Myocyte (in vitro differentiated cells): ENCODE results near the gene SLC24A3. TPM values are rescaled to one million over a fixed set of nuclear protein-coding genes. Genes with fewer than 3 reads are reported as not detected.

Experiments used
- DNase-seq: peaks from one replicate; pipeline ENCODE4 v3.0.0-alpha.2; 2012; ENCODE audit warnings: low read depth
- total RNA-seq: library from RNA; depleted of rRNA; stranded (reverse); fragments of >200 nt; gene quantifications from 2 replicates; pipeline ENCODE4 v1.2.3, GENCODE V29; 2014

SLC24A3 gene
- total RNA-seq, 1 donor from 2014 or later, result 0.03 TPM

DNA sequence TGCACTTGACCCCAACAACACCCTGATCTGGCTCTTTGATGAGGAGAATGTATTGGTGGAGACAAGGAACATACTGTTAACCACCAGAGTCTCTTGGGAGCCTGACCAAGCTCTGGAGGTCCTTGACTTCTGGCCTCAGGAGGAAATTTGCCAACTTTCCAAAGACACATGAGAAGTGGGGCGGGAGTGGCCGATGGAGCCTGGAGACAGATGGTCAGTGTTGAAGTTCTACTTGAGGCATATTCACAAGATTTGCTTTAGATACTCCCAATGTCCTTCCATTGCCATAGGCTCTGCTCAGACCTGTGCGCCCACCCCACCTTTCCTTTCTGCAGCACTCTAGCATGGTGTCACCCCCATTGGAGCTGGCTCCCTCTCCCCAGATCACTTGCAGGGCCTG lies 241.0 kb downstream of the SLC24A3 start:
- DNase-seq, result peak; percentile 68

DNA sequence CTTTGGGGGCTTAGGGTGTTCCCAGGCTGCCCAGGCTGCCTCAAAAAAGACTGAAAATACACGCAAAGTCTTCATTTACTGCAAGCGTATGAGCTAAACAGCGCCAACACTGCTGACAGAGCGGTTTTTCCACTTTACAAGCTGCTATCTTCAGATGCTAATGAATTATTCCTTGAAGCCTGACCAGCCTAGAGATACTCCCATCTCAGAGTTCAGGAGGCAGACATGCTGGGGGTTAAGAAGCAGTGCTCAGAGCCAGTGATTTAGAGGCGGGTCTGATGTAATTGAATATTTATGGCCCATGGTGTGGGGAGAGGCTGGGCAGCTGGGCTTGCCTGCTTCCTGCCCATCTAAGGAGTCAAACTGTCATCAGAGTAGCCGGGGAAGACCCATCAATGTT lies 241.4 kb downstream of the SLC24A3 start:
- DNase-seq, result peak; percentile 60

DNA sequence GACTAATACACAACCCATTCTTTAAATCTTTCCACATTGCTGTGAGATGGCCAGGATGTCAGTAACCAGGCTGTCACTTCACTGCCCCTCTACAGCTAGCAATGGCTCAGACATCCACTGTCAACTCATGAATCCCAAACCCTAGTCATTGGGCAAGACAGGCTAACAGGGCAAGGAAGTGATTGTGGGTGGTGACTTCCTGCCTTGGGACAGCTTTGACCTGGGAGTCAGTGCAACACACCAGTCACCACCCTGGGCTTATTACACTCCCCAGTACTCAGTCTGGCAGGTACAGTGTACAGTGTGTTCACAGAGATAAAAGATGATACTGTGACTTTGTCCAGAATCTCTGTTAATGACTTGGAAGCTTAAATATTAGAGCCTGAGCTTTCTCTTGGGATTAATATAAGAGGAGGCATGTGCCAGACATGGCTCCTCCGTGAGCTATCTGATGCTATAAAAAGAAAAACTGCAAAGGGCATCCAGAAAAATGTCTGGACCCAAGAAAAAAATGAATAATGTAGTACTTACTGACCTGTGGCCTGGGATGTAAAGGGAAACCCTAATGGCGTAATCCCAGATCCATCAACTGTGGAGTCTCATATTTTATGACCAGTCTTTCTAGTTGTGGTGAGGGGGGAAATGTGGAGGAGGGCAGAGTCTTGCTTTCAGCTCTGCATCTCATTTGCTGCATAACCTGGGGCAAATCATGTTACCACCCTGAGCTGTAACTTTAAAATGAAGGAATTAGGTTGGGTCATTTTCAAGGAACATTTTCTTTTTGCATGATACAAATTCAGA lies 244.4 kb downstream of the SLC24A3 start:
- DNase-seq, result no peak

GRCh38 chr20:19457611-19458010 lies 245.2 kb downstream of the SLC24A3 start:
- peak; percentile 38 for DNase-seq

- DNase-seq, result no peak
These were observed 247.9 kb downstream of the SLC24A3 start for GRCh38 chr20:19460386-19460785.

DNA sequence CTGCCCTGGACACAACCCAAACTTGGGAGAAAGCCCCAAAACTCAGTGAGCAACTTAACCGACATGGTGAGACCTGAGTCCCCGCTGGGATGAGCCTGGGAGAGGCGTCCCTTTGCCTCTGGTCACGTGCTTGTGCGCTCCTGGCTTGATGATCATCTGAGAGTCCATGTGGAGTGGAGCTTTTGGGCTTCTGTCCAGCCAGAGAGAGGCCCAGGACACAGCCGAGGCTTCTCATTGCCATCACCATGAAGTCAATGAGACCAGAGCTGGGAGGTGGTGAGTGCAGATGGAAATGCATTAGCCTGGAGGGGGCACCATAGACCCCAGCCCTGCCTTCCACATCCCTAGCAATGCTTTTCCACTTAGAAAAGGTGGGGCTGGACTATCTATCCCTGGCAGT lies 250.0 kb downstream of the SLC24A3 start:
- DNase-seq, result no peak

GRCh38 chr20:19463597-19463996 lies 251.2 kb downstream of the SLC24A3 start:
- DNase-seq, result no peak

DNA sequence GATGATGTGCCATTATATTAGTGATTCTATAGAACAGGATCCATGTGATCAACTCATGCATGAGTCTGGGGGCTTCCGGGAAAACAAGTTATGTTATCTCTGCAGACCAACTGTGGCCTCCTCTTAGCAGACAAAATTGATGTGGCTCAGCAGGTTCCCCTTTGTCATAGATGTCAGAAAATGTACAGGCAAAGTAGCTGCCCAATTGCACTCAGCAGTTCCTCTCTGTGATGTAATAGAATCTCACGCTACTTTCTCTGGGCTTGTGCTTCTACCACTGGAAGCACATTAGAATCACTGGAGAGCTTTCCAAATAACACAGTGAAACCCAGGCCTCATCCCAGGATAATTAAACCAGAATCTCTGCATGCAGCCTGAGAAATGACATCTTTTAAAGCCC lies 253.1 kb downstream of the SLC24A3 start:
- no peak for DNase-seq

GRCh38 chr20:19466206-19466928 lies 253.9 kb downstream of the SLC24A3 start:
- DNase-seq, result no peak

DNA sequence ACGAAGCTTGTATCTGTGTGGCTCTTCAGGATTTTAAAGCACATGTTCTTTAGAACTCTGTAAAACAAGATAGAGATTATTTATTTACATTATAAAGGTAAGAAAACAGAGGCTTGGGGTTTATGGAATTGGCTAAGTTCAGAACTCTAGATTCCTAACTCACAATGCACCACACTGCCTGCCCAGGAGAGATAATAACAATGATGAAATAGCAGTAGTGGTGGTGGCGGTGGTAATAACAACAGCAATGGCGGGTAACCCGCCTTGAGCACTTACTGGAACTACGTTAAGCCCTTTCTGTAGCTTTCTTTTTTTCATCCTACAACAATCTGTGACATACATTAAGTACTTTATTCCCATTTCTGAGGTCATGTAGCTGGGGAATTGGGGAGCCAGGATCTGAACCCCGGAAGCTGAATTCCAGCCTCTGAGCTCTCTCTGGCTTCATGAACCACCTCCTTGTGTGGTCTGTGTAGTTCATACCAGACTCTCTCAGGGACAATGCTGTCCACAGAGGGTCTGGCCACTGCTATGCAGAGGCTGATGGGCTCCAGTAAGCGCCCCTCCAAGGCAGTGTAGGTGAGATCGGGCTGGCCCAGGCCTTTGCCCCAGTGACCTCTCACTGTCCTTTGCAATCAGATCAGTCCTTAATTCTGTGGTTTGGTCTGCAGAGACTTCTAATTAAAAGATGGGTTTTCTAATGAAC lies 260.9 kb downstream of the SLC24A3 start:
- no peak for DNase-seq

DNA sequence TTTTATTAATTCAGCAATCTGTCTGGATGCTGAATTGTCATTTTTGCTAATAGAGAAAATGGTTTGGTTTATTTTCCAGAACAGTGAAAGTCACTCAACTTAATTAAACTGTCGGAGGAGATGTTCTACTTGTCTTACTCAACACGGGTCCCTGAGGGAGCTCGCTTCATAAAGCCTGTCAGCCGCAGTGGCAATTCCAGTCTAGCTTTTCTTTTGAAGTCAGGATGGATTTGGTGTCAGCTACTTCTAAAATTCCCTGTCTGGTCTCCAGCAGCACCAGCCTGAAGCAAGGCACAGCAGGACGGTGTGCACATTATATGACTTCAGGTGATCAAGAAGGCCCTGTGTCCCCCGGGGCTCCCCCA lies 261.5 kb downstream of the SLC24A3 start:
- DNase-seq, result no peak

DNA sequence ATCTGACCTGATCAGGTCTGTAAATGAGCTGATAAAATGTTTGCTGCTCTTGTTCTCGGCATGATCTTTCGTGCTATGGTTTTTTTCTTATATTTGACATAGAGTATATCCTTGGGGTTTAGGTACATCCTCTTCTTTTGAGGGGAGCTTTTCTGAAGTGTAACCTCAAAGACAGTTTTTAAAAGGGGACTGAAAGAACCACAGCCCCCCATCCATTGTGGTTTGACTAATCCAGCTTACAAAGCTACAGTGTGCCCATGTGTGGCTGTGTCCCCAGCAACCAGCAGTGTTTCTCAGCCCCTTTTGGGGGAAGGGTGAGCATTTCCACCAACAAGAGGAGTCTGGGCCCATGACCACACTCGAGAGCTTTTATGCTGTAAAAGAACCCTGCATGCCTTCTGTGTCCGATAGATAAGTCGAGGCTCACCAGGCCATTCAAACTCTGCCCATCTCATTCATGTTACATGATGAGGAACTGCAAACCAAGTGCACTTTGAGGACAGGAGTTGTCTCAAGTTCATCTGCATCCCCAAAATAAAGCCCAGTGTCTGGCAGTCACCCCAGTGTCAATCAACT lies 266.0 kb downstream of the SLC24A3 start:
- DNase-seq, result no peak

- peak; percentile 80 for DNase-seq
These were observed 270.3 kb downstream of the SLC24A3 start for GRCh38 chr20:19482726-19483125.

DNA sequence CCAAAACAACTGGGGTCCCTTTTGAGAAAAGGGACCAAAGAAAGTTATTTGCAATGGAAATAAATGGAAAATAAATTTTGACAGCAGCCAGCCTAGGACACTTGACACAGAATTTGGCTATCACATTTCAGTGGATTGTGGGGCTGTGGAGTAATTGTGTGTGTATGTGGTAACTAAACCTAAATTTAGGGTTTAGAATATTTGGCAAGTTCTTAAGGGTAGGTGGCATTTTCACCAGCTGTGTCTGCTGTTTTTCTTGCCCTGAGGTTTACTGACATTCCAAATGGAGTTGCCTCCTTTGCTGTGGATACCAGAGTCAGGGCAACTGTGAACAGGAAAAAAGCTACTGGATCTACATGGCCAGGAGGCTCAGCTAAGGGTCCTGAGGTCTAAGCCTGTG lies 270.9 kb downstream of the SLC24A3 start:
- DNase-seq, result peak; percentile 82

DNA sequence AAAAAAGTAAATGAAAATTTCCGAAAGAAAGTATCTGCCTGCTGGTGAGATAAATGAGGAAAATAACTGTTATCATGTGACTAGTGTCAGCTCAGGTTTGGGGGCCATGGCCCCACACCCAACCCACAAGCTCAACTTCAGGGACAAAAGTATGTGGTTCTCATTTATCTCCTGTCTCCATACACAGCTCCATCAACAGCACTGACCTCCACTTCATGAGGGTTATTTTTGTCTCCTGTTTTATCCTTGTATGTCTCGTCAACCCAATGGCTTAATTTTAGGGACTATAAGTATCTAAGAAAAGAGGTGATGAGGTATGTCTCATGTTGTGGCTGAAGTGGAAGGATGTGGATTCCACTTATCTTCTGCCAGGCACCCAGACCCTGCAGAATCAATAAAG lies 274.0 kb downstream of the SLC24A3 start:
- DNase-seq, result no peak

DNA sequence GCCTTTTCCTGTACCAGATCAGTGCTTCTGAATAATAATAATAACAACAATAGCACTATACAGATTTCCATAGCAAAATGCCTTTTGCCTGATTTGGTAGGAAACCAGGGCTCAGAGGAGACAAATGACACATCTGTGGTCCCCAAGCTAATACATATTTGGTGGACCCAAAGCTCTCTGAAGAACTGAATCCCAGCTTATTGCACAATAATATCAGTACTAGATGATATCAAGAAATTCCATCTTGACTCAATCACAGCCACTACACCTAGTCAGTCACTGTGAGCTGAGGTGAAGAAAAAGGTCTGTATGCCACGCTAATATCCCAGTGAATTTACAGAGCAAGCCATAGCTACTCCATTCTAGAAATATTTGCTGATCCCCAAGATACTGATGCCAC lies 275.0 kb downstream of the SLC24A3 start:
- no peak for DNase-seq

DNA sequence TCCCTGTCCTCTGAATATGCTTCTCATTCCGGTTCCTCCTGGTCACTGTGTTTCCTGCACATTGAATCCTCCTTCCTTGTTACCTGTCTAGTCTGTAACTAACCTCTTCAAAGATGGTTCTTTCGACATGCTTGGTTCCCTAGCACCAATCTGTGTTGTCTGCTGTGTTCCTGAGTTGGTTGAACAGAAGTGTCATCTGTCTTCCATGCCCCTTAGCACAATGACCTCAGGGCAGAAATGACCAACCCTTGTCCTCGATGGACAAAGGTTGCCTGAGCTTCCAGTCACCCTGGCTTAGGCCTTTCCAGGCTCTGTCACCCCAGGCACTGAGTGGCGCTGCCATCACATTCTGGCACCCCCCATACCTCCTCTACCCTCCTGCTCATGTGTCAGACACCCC lies 278.8 kb downstream of the SLC24A3 start:
- no peak for DNase-seq

GRCh38 chr20:19492116-19492515 lies 279.7 kb downstream of the SLC24A3 start:
- no peak for DNase-seq

GRCh38 chr20:19492687-19493336 lies 280.4 kb downstream of the SLC24A3 start:
- DNase-seq, result no peak

DNA sequence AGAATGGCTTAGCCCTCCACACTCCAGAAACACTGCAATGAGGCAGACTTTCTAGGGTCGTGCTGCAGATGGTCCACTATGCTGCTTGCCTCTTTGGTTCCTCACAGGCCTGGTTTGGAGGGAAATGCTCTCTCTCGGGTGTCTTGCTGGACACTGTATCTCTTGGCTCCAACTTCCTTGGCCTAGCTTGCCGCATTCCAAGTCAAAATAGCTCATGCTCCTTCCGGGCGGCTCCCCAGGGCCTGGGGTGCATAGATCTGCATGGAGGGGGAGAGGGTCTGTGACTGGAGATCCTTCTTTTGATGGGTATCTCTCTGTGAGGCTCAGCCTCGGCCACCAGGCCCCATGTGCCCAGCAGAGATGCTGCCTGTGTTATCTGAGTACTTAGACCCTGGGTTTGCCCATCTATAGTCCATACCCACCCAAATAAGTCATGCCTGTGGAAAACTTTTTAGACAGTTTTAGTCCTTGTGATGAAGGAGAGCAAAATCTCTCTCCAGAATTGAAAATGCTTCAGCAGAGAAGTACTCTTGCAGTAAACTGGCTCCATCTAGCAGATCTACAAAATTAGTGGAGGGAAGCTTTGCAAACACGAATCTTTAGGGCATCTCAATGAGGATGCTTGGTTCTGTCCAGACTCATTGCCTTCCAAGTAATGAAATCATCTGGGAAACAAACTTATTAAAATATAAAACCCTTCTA lies 281.5 kb downstream of the SLC24A3 start:
- no peak for DNase-seq
